ENCODE measurements around the gene RAB20.

Gene RAB20

DNA sequence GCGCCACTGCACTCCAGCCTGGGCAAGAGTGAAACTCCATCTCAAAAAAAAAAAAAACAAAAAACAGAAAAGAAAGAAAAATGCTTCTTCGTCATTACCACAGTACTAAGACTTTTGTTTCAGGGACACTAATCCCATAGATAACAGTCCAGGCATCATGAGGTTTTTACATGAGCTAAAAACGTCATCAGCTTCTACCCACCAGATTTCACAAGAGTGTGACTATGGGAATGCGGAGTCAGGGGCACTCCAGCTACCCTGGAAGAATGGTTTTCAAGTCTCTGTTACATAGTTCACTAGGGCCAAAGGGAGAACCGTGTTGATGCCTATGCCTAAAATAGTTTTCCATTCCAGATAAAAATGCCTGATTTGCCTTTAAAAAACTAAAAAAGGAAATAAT is 33.2 kb downstream of the RAB20 start:
- no peak for DNase-seq

DNA sequence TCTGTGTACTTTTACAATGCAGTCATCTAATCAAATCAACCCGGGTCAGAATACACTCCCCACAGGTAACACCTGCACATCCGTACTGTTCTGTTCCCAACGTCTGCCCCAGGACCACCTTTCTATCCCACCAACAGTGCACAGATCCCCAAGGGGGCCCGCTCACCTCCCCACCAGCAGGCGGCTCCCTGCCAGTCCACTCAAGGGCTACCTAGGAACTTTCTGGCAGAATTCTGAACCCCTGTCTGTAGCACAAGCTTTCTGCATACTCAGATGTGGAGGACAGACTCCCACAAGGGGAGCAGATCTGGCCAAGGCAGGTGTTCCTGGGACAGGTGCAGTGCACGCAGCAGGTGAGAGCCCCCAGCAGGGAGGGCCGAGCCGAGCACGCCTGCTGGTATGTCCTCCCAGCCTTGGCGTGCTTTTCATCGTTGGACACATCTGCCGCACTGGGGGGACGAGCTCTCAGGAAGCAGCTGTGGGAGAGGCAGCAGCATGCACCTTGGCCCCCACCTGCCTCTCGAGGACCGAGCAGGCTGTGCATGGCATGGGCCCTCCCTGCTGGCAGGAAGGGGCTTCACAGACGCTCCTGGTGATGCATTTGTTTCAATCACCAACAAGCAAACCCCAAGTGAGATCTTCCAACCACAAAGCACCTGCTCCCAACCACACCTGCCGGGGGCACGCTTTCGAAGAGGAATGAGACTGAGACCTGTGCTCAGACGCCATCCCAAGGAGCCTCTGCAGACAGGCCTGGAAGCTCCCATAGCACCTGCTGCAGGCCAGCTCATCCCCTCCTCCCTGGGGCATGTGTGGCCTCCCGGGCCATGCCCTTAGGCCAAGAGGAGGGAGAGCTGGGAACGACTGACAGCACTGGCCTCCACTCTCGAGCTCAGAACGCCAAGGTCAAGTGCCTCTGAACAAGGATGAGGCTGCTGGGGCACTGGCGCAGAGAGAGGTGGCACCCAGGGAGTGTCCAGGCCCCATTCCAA is 35.9 kb downstream of the RAB20 start:
- DNase-seq: peak; percentile 97

DNA sequence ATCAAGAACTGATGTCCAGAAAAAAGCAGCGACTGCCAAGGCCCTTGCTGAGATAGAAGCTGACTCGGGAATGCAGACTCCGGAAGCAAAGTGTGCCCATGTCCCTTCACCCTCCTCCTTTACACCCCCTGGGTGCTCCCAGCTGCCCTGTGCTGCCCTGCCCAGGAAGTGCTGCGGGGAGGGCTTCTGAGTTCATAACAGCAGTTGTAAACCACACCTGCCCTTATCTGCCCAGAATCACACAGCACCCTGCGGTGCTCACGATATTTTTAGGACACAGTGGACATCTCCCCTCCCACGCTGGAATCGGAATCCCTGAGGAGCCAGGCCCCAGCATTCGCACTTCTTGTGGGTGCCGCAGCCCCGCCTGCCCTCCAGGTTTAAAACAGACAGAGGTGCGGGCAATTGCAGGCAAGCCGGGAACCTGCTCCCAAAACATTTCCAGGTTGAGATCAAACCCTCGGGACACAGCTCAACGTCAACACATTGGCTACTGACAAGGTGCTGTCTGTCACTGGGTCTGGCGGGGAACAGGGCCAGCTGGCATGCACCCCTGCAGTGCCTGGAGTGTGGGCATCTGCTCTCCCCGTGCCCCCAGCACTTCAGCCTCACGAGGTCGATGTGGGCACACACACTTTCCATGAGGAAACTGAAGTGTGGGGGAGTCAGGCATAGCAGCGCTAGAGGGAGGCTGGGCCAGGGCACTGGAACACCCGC is 36.8 kb downstream of the RAB20 start:
- DNase-seq: peak; percentile 51

DNA sequence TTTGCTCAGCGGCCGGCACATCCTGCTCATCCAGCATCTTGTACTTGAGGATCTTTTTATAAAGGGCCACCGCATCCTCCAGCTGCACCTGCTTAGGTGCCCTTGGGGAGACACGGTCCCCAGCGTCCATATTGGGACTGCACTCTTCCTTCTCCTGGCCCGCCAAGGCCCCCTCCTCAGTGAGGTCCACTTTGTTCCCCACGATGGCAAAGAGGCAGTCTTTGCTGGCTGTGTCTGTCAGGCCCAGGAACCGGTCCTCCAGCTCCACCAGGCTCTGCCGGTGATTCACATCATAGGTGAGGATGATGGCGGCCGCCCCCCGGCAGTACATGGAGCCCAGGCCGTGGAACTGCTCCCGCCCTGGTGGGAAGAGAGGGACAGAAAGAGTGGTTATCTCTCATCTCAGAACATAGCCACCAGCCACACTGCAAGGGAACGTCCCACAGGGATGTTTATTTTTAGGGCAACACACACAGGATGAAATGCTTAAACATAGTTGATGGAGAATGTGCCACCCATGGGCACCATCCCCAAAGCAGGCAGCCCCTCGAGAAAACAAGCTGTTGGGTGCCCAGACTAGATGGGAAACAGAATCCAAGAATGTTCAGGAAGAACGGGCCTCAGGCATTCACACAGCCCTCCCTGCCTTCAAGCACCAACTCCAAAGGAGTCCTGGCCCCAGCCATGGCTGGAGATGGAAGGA is 37.5 kb downstream of the RAB20 start:
- DNase-seq: no peak

DNA sequence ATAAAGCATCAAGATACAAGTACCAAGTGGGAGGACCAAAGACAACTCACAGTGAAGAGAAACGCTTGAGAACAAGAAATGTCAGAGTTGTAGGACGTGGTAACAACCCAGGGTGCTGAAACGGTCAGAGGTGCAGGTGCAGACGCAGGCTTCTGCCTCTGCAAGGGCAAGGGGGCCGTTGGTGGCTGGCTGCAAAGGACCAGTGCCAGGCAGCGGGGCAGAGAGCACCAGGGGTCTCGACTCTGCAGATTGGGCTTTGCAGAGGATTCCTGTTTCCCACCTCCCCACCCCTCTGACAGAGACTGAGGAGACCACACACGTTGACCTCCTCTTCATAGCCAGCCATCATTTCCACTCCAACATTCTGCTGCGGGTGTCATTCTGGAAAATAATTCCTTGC is 38.3 kb downstream of the RAB20 start:
- no peak for DNase-seq

DNA sequence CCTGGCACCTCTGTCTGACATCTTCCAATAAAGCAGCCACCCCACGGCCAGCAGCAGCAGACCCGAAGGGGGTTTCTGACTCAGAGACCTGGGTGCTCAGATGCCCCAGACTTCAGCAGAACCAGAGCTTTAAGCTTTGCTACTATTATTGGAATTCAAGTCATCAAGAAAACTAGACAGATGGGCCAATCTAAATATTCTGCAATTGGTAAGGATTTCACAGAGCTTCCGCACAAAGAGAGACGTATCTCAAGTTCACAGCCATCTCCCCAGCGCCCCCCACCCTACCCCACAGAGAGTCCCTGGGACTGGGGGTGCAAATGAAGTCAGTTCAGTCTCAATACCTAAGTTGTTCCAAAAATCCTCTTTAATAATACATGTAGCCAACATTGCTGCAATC is 38.8 kb downstream of the RAB20 start:
- no peak for DNase-seq

DNA sequence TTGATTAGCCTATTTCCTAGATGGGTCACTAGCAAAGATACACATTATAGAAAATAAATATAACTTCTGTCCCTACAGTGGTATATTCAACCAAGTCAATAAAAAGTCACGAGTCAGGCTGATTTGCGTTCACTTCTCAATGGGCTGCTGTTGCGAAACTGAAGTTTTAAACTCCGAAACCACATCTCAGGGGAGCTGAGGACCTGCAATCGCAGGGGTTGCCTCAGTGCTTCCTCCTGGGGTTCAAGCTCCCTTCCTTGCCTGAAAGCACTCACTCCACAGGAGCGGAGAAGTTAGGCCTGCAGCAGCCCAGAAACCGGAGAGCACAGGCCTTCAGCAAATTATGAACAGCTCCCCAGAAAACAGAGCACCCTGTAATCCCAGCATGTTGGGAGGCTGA is 39.6 kb downstream of the RAB20 start:
- DNase-seq: no peak

DNA sequence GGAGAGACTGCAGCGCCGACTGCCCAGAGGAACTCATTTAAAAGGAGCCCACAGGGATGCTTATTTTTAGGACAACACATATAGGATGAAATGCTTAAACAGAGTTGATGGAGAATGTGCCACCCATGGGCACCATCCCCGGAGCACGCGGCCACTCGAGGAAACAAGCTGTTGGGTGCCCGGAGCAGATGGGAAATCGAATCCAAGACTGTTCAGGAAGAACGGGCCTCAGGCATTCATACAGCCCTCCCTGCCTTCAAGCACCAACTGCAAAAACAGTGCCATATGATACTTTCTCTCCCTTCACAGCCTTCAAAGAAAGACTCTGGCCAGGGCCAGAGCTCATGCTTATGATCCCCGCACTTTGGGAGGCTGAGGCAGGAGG is 40.2 kb downstream of the RAB20 start:
- no peak for DNase-seq

DNA sequence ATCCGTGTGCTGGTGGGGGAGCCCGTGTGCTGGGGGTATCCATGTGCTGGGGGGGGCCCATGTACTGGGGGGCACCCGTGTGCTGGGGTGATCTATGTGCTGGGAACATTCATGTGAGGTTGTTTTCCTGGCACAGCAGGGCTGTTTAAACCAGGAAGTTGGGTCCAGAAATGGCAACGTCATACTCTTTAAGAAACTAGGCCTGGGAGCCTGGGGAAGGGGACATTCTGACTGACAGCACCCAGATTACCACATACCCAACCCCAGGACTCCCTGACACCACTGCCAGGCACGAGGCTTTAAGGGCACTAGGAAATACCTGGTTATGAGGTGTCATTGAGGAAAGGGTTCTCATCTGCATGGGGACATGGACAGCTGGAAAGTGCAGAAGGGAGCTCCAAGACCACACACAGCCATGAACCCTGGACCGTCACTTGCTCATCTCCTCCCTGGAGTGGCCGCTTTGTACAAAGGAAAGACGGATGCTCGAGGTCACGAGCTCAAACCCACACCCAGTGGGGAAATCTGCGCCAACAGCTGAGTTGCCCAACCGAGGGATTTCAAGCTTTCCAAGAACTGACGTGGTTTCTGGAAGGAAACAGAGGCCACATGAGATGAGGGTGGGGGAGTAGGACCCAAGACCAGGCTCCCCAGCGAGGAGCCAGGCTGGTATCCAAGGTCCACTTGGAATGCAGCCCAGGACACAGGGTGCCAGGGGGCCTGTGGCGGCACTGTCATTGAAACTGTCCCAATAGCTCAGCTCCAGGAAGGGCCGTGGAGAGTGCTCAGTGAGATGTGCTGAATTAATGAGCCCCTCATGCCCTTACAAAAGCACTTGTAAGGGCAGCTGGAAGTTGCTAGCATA is 40.9 kb downstream of the RAB20 start:
- no peak for DNase-seq

DNA sequence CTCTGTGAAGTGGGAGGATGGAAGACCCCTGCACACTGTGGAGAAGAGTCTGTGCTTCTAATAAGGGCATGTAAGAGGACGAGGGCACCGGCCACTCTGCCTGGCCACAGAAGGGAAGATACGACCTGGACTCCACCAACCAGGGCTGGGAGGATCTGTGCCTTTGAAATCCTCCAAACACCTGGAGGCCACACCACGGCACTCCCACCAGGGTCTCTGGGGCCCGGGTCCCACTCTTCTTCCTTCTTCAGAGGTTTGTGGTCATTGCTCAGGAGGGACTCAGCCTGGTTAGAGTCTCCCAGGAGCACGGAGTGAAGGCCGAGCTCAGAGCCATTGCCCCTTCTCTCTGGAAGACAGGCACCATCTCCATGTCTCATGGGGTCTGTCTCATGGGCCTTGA is 42.0 kb downstream of the RAB20 start:
- DNase-seq: no peak

DNA sequence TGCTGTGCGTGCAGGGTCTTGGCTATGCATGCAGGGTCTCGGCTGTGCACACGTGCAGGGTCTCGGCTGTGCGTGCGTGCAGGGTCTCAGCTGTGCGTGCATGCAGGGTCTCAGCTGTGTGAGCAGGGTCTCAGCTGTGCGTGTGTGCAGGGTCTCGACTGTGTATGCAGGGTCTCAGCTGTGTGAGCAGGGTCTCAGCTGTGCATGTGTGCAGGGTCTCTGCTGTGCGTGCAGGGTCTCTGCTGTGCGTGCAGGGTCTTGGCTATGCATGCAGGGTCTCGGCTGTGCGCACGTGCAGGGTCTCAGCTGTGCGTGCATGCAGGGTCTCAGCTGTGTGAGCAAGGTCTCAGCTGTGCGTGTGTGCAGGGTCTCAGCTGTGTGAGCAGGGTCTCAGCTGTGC is 42.5 kb downstream of the RAB20 start:
- DNase-seq: no peak

DNA sequence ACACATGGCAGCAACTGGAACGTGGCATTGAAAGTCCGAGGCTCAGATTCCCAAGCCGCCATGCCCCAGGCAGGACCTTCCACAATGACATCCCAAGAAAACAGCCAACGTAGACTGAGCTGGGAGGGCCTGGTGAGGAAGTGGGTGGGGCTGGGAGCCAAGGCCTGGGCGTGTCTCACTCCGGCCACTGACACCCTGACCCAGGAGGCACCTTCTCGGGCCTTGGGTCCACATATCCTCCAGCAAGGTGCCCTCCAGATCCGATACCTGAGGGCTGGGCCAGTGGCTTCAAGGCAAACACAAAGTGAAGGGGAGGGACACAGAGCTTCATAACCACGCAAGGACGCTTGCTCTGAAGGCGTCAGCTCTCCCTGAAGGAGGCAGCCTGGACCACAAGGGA is 43.0 kb downstream of the RAB20 start:
- DNase-seq: no peak

DNA sequence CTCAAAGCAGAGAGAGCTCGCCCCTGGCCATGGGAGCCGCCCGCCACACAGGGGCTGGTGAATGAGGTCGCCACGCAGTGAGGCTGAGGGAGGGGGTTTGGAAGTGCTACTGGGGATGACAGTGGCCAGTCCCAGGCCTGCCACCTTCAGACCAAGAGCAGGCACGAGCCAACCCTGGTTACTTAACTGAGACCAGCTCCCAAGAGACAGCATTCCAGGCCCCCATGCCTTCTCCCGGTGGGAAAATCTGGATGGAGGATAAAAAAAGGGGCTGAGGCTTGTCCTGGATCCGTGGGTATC is 43.3 kb downstream of the RAB20 start:
- DNase-seq: no peak

DNA sequence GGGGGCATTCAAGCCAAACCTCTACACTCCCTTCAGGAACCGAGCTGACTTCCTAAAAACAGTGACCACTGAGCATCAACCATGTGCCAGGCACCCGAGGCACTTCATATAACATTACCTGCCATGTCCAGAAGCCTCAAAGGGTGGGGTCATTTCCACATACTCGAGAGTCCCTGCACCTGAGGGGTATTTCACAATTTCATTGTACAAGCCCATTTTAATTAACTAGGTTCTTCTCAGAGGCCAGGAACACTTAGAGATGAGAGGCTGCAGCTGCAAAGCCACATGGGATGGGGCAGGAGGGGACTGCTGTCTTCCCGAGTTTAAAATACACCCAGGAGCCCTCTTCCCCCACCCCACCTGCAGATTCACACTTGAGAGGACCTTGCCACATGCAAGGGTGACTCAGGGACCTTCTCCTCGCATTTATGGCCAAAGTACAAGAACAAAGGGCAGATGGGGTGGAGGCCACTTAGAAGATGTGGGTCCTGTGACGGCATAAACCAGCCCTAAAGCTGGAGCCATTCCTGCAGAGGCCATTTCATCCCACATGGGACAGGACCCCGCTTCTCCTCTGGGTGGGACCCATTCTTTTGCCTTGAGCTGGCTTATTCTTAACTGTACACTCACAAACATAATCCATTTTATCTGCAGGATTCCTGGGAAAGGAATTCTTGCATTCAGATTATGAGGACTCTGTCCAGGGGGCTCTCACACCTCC is 43.9 kb downstream of the RAB20 start:
- no peak for DNase-seq

DNA sequence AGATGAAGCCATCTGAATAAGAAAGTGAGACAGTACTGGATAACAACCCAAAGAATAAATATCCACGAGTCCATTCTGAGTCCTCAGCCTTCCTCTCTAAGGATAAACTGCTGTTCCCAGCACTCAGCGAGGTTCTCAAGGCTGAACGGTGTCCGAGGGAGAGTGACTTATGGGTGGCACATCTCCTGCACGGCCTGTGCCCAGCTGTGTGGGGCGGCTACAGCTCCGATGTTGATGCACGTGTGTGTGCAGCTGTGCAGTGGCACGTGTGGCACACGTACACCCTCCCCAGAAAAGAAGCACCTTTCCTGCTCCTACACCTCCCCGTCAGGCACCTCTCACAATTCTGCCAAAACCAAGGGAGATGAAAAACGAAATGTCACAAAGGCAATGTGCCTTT is 45.0 kb downstream of the RAB20 start:
- no peak for DNase-seq

DNA sequence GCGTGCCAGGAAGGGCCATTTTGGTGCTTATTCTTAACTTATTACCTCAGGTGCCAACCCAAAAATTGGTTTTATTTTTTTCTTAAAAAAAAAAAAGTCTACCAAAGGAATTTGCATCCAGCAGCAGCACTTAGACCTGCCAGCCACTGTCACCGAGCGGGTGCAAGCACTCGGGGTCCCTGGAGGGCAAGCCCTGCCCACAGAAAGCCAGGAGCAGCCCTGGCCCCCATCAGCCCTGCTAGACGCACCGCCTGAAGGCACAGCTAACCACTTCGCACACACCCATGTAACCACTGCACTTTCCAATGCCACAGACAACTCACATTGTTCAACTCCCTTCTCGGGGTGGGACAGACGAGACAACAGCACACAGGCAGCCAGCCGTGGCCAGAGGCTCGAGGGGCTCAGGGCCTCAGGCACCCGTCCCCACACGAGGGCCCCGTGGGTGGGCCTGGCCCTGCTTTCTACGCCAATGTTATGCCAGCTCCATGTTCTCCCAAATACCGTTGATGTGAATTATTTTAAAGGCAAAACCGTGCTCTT is 49.3 kb downstream of the RAB20 start:
- DNase-seq: no peak

DNA sequence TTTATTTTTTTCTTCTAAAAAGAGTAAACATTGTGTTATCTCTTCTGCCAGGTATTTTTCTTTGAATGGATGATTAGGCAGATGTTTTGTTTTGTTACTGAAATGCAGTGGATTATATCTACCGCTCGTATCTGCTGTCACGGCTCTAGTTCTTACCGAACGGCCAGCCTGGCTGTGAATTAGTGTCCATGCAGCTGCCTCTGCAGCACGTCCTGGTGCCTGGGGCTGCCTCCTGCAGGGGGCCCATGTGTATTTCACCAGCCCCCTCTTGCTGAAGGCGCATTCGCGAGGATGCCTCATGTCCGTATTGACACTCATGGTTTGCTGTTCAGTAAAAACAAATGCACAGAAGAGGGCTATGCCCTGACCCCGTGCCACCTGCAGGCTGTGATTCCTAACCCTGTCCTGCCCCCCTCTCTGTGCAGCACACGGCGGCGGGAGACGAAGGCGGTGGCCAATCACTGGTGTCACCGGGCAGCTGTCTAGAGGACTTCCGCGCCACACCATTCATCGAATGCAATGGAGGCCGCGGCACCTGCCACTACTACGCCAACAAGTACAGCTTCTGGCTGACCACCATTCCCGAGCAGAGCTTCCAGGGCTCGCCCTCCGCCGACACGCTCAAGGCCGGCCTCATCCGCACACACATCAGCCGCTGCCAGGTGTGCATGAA is 49.9 kb downstream of the RAB20 start:
- DNase-seq: no peak

DNA sequence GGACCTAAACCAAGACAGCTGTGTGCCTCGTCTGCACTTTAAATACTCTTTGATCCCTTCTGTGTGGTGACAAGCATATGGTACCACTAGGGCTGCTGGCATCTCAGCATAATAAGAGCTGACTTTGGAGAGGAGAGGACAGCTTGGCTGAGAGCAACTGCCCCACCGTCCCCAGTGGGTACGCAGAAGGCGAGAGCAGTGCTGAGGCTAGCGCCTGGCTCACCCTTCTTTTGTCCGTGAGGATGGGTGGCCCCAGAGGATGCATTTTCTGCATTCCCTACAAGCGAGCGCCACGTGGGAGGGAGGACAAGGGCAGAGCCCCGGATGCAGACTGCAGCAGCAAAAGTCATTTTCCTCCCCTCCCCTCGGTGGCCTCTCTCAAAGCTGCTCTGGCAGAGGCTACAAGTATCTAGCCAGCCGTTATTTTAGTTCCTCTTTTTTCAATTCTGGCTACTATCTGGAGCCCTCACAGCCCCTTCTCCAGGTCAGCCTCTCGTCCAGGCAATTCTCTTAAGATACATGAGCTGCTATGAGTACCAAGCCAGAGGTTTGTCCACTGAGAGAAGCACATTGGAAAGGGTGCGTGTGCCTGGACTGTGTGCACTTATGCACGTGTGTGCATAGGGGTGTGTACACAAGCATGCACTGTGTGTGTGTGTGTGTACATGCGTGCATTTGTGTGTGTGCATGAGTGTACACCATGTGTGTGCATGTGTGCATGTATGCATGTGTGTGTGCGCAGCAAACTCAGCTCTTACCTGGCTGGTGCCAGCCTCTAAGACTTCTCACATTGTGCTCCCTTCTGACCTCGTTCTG is 51.3 kb downstream of the RAB20 start:
- DNase-seq: no peak

DNA sequence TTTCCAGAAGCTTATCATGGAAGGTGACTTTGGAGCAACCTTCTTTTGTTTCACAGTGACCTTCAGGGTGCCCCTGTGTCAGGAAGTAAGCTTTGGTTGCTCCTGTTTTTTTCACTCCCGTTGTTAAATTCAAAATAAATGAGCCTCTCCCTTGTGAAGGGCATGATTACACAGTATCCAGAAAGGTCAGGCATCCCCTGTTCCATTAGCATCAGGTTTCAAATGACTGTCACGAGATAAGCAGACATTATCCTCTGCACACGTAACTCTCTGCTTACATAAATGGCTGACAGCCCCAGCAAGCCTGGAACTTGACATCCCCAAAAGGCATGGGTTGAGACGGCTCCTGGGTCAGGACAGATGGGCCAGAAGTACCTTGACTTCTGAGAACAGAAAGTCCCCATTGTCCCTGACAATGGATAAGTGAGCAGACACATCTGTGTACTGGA is 52.0 kb downstream of the RAB20 start:
- peak; percentile 68 for DNase-seq

DNA sequence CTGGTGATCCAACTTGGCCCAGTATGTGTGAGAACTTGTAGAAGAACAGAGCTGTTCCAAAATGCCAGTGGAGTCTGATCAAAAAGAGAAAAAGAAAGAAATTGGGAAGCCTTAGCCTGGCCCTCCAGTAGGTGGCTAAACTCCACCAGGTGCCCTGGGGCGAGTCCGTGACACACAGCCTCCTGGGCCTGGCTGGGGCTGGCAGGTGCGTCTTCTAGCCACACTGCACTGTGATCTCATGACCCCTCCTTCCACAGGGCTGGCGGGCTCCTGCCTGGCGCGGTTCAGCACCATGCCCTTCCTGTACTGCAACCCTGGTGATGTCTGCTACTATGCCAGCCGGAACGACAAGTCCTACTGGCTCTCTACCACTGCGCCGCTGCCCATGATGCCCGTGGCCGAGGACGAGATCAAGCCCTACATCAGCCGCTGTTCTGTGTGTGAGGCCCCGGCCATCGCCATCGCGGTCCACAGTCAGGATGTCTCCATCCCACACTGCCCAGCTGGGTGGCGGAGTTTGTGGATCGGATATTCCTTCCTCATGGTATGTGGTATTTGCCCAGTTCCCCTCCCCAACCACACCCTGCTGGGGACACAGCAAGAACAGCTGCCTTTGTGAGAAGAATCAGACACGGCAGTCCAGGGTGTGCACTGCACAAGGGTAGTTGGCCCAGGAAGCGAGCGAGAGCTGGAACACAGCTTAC is 53.7 kb downstream of the RAB20 start:
- DNase-seq: no peak
